A549 (cell line): ENCODE data around the gene RAB10. TPM values are rescaled to one million over a fixed set of nuclear protein-coding genes. Genes with fewer than 3 reads are reported as not detected.

Experiments
- ATAC-seq, 2 experiments: fragments of 200-7000 bp in 1 of 2; fragments of >200 bp in 1 of 2; cut with Nextera tagmentation in 1 of 2; cut with Tn5 transposase in 1 of 2; 3 replicates each; pipeline versions ENCODE4 v1.8.0 to v1.9.1; 2018 to 2020; ENCODE audit warnings: mild to moderate bottlenecking in 1 of 2, moderate library complexity in 1 of 2
- CTCF ChIA-PET: fragments of 300-600 bp; sonication (Branson Sonifier 250); formaldehyde crosslinking; extraction: SDS; loops from one replicate; lab custom pipeline; 2021; ENCODE audit warnings: antibody characterized with exemption, inconsistent platforms; lab: Yijun Ruan, JAX
- POLR2A ChIA-PET: fragments of 350-600 bp; formaldehyde crosslinking; extraction: SDS; loops from one replicate; lab custom pipeline; 2021; ENCODE audit warnings: antibody characterized with exemption, inconsistent platforms; lab: Yijun Ruan, JAX
- DNase-seq, 2 experiments: peaks; one replicate each; pipeline versions ENCODE4 v3.0.0 to v3.0.0-alpha.2; 2011 to 2016; ENCODE audit warnings: low read depth in 1 of 2, low spot score in 1 of 2
- FAIRE-seq: peaks from 2 replicates; lab custom pipeline; 2011; peaks lifted over from hg19 to GRCh38; lab: Jason Lieb, UNC
- H3K27ac ChIP-seq, 2 experiments: fragments of >200 bp; sonication (Bioruptor Twin); formaldehyde crosslinking; 3 replicates each; pipeline ENCODE4 v1.5.1; 2016 to 2017
- H3K4me1 ChIP-seq: fragments of >200 bp; sonication (Bioruptor Twin); formaldehyde crosslinking; 3 replicates; pipeline ENCODE4 v1.6.1; 2016
- H3K4me2 ChIP-seq: fragments of >200 bp; sonication (Bioruptor Twin); formaldehyde crosslinking; 3 replicates; pipeline ENCODE4 v1.6.1; 2016
- H3K4me3 ChIP-seq: fragments of >200 bp; sonication (Bioruptor Twin); formaldehyde crosslinking; 3 replicates; pipeline ENCODE4 v1.5.1; 2016
- H3K9me3 ChIP-seq: fragments of >200 bp; sonication (Bioruptor Twin); formaldehyde crosslinking; 3 replicates; pipeline ENCODE4 v1.6.1; 2016
- BHLHE40 ChIP-seq: IDR thresholded peaks from 2 replicates; pipeline ENCODE4 v1.6.1; 2012; ENCODE audit warnings: low read depth, low read length, inconsistent platforms
- CBX2 ChIP-seq: fragments of 200-600 bp; sonication (generic); IDR thresholded peaks from 2 replicates; pipeline ENCODE4 v1.6.1; 2016; ENCODE audit warnings: low read depth, mild to moderate bottlenecking, borderline replicate concordance
- FOSB ChIP-seq: fragments of 250-450 bp; sonication (Bioruptor Pico); IDR thresholded peaks from 2 replicates; pipeline ENCODE4 v1.5.0; 2020; ENCODE audit warnings: mild to moderate bottlenecking, moderate library complexity
- GATA3 ChIP-seq: IDR thresholded peaks from 2 replicates; pipeline ENCODE4 v1.6.1; 2012; ENCODE audit warnings: borderline replicate concordance
- HDAC2 ChIP-seq: fragments of 200-600 bp; sonication (generic); IDR thresholded peaks from 2 replicates; pipeline ENCODE4 v1.6.1; 2016
- HEYL ChIP-seq: fragments of 250-450 bp; sonication (Bioruptor Pico); IDR thresholded peaks from 2 replicates; pipeline ENCODE4 v1.8.0; 2021; ENCODE audit warnings: mild to moderate bottlenecking, moderate library complexity
- HOXA7 ChIP-seq: fragments of 250-450 bp; sonication (Bioruptor Pico); IDR thresholded peaks from 2 replicates; pipeline ENCODE4 v1.5.0; 2020; ENCODE audit warnings: mild to moderate bottlenecking, moderate library complexity
- HOXB13 ChIP-seq: fragments of 250-450 bp; sonication (Bioruptor Pico); IDR thresholded peaks from 2 replicates; pipeline ENCODE4 v1.5.0; 2020; ENCODE audit warnings: low read depth, mild to moderate bottlenecking, moderate library complexity
- HOXB5 ChIP-seq: fragments of 250-450 bp; sonication (Bioruptor Pico); IDR thresholded peaks from 2 replicates; pipeline ENCODE4 v1.5.0; 2020; ENCODE audit warnings: mild to moderate bottlenecking, moderate library complexity
- JUN ChIP-seq, 2 experiments: fragments of >200 bp; sonication (Bioruptor Twin); formaldehyde crosslinking; IDR thresholded peaks; 2 replicates in 1 of 2; 3 replicates in 1 of 2; pipeline ENCODE4 v1.6.1; 2016 to 2017
- KDM1A ChIP-seq: fragments of 200-600 bp; sonication (generic); IDR thresholded peaks from 2 replicates; pipeline ENCODE4 v1.6.1; 2016; ENCODE audit warnings: low read depth, mild to moderate bottlenecking
- MYC ChIP-seq: IDR thresholded peaks from 2 replicates; pipeline ENCODE4 v1.6.1; 2012; ENCODE audit warnings: mild to moderate bottlenecking, inconsistent platforms, low read length, improper control_type of control experiment, borderline replicate concordance
- NFE2L2 ChIP-seq: fragments of 150-350 bp; conservative IDR thresholded peaks from 2 replicates; pipeline ENCODE4 v1.6.1; 2014; ENCODE audit warnings: low read length
- NPAS2 ChIP-seq: fragments of 250-450 bp; sonication (Bioruptor Pico); IDR thresholded peaks from 2 replicates; pipeline ENCODE4 v1.8.0; 2022; ENCODE audit warnings: mild to moderate bottlenecking, moderate library complexity, borderline replicate concordance
- POLR2A ChIP-seq: IDR thresholded peaks from 2 replicates; pipeline ENCODE4 v1.6.1; 2012; ENCODE audit warnings: mild to moderate bottlenecking, low read length
- POLR2AphosphoS2 ChIP-seq: conservative IDR thresholded peaks from 2 replicates; pipeline ENCODE4 v1.6.1; 2012; ENCODE audit warnings: low read length, improper control_type of control experiment, inconsistent platforms
- RAD21 ChIP-seq, 2 experiments: fragments of >200 bp in 1 of 2; sonication (Bioruptor Twin) in 1 of 2; formaldehyde crosslinking in 1 of 2; IDR thresholded peaks in 1 of 2; conservative IDR thresholded peaks in 1 of 2; 2 replicates in 1 of 2; 3 replicates in 1 of 2; pipeline ENCODE4 v1.6.1; 2012 to 2018; ENCODE audit warnings: inconsistent platforms in 1 of 2
- RCOR1 ChIP-seq: fragments of 150-350 bp; IDR thresholded peaks from 2 replicates; pipeline ENCODE4 v1.6.1; 2014; ENCODE audit warnings: antibody characterized with exemption, low read length, low read depth
- REST ChIP-seq: fragments of 200-600 bp; sonication (generic); IDR thresholded peaks from 2 replicates; pipeline ENCODE4 v1.6.1; 2016; ENCODE audit warnings: antibody characterized with exemption, mild to moderate bottlenecking, moderate library complexity
- ZFP36 ChIP-seq: fragments of 450-650 bp; IDR thresholded peaks from 2 replicates; pipeline ENCODE4 v1.6.1; 2014; ENCODE audit warnings: borderline replicate concordance; ENCODE audit not compliant: partially characterized antibody
- ZNF302 ChIP-seq: fragments of 250-450 bp; sonication (Bioruptor Pico); IDR thresholded peaks from 2 replicates; pipeline ENCODE4 v1.9.0; 2021; ENCODE audit warnings: inconsistent platforms, mild to moderate bottlenecking, moderate library complexity
- ZSCAN20 ChIP-seq: fragments of 250-450 bp; sonication (Bioruptor Pico); IDR thresholded peaks from 2 replicates; pipeline ENCODE4 v1.8.0; 2022; ENCODE audit warnings: mild to moderate bottlenecking, moderate library complexity
- WGBS: methylation state at CpG from one replicate; pipeline ENCODE4 v1.1.6; 2017; ENCODE audit errors: missing lambda C conversion rate; 5-methylcytosine and 5-hydroxymethylcytosine counted together
- polyA plus RNA-seq, 4 experiments: library from polyadenylated mRNA; depleted of rRNA in 3 of 4; stranded (reverse); fragments of >200 nt; fragmentation: RNase III in 1 of 4; extraction: RNeasy Plus Mini Kit Qiagen cat#74134 plus additional on column Dnase treatment in 1 of 4; gene quantifications; 2 replicates in 3 of 4; 3 replicates in 1 of 4; pipeline ENCODE4 v1.2.3, GENCODE V29; 2011 to 2017
- TF ChIP-seq, protein P1 (sequence below): IDR thresholded peaks from 2 replicates; pipeline ENCODE4 v1.6.1; 2012
- TF ChIP-seq, protein P2 (sequence below): fragments of 450-650 bp; IDR thresholded peaks from 2 replicates; pipeline ENCODE4 v1.6.1; 2014; ENCODE audit warnings: antibody characterized with exemption
- TF ChIP-seq, protein P3 (sequence below): IDR thresholded peaks from 2 replicates; pipeline ENCODE4 v1.6.1; 2012; ENCODE audit warnings: low read depth, borderline replicate concordance
- TF ChIP-seq, protein P4 (sequence below): IDR thresholded peaks from 2 replicates; pipeline ENCODE4 v1.6.1; 2012
- TF ChIP-seq, protein P5 (sequence below): fragments of 250-450 bp; sonication (Bioruptor Pico); IDR thresholded peaks from 2 replicates; pipeline ENCODE4 v1.5.0; 2020; ENCODE audit warnings: low read depth, mild to moderate bottlenecking, moderate library complexity

The RAB10 gene
- polyA plus RNA-seq, 2 of the 4 experiments (the other 2 are of a cell fraction) = 272 to 692 TPM

DNA sequence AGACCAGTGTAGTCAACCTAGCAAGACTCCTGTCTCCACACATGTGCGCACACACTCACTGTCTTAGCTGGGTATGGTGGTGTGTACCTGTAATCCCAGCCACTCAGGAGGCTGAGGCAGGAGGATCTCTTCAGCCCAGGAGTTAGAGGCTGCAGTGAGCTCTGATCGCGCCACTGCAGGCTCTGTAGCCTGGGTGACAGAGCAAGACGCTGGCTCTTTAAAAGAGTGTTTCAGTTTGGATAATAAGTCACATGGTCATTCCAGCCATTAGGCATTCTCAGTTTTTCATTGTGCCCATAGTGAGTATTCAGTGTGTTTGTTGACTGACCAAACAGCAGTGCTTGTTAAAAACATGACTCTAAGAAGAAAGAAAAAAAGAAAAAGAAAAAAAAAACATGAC is 31.0 kb downstream of the RAB10 start (continued):
- TF ChIP-seq GATA3 = no peak
- TF ChIP-seq HOXA7 (CRISPR knock-in tag) = no peak
- TF ChIP-seq POLR2A = no peak
- no peak for TF ChIP-seq HOXB5
- no peak for TF ChIP-seq HEYL
- TF ChIP-seq RAD21 (conservative IDR thresholded peaks at IDR 0.05 in 1 of 2, IDR thresholded peaks at IDR 0.05 in 1 of 2) = no peak
- TF ChIP-seq MYC = no peak
- no peak for TF ChIP-seq NFE2L2
- peak; percentile 38; the same call in 1 of the 2 replicates for TF ChIP-seq FOSB (CRISPR knock-in tag)
- no peak for TF ChIP-seq JUN (IDR thresholded peaks at IDR 0.05)
- TF ChIP-seq BHLHE40 = no peak
- no peak for TF ChIP-seq NPAS2
- TF ChIP-seq, protein P1, sequence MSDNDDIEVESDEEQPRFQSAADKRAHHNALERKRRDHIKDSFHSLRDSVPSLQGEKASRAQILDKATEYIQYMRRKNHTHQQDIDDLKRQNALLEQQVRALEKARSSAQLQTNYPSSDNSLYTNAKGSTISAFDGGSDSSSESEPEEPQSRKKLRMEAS = peak; percentile 31; the same call in 1 of the 2 replicates
- TF ChIP-seq CBX2 = no peak

DNA sequence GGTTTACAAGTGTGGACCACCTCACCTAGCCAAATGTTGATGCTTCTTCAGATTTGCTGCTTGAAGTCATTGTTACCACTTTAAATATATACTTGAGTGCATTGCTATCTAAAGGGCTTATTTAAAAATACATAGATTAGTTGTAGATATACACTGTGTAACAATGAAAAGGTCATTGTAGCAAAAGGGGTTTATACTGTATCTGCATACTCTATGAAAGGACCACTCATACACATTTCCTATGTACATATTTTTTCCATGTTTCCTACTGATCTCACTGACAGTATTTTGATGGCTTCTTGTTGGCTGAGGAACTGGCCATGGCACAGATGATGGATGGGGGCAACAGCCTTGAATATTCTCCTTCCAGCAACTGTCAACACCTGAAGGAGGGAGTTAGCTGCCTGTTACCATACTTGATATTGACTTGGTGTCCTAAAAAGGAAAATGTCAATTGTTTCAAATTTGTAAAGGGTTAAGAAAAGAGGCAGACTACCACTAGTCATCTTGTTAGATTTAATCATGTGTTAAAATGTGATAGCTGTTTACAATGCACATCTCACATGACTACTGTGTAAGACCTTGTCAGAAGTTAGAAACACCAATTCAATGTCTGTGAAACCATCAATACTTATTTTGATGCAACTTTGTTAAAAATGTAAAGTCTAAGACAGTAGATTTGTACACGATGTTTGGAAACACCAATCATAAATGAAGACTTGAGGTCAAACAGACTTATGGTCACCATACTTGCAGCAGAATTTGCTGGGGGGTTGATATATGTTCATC is 33.5 kb downstream of the RAB10 start:
- POLR2A ChIA-PET = no interaction called here
- DNase-seq (no peak), FAIRE-seq (peak; percentile 23), ATAC-seq (peak in 1 of 2 experiments; percentile 10; a peak in 3 of 6 replicates)
- H3K4me1 ChIP-seq = peaks cover 83% of the 10 kb centered on the region
- peak overlapping the region; percentile 79 for H3K27ac ChIP-seq
- 69% methylated on average over 1 of the region's 1 CpG for WGBS
- H3K4me3 ChIP-seq = no peak overlapping the region
- H3K4me2 ChIP-seq = peak overlapping the region; percentile 78
- H3K9me3 ChIP-seq = no peaks in the 10 kb centered on the region
- TF ChIP-seq ZSCAN20 (CRISPR knock-in tag) (no peak), RCOR1 (no peak), KDM1A (no peak), POLR2AphosphoS2 (0 out of 2 replicates have a peak, but pooled peaks have one; percentile 32)
- TF ChIP-seq, protein P1 = no peak
- CTCF ChIA-PET = interaction anchor here (0.6 to 2.3 kb wide), 5 partner anchors 9 to 115 kb away, joined by 3 to 8 read pairs (median 3); no protein-coding TSS in a partner anchor

- ATAC-seq (peak; percentile 30 to 36; a peak in 3 of 6 replicates), FAIRE-seq (peak; percentile 56), DNase-seq (no peak)
- ChIA-PET CTCF (interaction anchor here (1.0 to 2.3 kb wide), 5 partner anchors 8 to 96 kb away, joined by 3 to 8 read pairs (median 5); no protein-coding TSS in a partner anchor), POLR2A (interaction anchor here (1.0 to 1.2 kb wide), 2 partner anchors 34 to 56 kb away, joined by 3 to 4 read pairs; partner anchors contain the start of gene RAB10)
- Histone ChIP-seq H3K4me1 (peaks cover 90% of the 10 kb centered on the region), H3K27ac (peak overlapping the region; percentile 79), H3K9me3 (no peaks in the 10 kb centered on the region), H3K4me2 (peak overlapping the region; percentile 78), H3K4me3 (no peak overlapping the region)
- 3% methylated on average over 3 of the region's 3 CpGs for WGBS
- TF ChIP-seq, protein P2, sequence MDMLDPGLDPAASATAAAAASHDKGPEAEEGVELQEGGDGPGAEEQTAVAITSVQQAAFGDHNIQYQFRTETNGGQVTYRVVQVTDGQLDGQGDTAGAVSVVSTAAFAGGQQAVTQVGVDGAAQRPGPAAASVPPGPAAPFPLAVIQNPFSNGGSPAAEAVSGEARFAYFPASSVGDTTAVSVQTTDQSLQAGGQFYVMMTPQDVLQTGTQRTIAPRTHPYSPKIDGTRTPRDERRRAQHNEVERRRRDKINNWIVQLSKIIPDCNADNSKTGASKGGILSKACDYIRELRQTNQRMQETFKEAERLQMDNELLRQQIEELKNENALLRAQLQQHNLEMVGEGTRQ = no peak
- TF ChIP-seq, protein P3, sequence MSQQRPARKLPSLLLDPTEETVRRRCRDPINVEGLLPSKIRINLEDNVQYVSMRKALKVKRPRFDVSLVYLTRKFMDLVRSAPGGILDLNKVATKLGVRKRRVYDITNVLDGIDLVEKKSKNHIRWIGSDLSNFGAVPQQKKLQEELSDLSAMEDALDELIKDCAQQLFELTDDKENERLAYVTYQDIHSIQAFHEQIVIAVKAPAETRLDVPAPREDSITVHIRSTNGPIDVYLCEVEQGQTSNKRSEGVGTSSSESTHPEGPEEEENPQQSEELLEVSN = no peak
- TF ChIP-seq BHLHE40 = no peak
- TF ChIP-seq, protein P4, sequence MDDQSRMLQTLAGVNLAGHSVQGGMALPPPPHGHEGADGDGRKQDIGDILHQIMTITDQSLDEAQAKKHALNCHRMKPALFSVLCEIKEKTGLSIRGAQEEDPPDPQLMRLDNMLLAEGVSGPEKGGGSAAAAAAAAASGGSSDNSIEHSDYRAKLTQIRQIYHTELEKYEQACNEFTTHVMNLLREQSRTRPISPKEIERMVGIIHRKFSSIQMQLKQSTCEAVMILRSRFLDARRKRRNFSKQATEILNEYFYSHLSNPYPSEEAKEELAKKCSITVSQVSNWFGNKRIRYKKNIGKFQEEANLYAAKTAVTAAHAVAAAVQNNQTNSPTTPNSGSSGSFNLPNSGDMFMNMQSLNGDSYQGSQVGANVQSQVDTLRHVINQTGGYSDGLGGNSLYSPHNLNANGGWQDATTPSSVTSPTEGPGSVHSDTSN = no peak
- TF ChIP-seq ZFP36 = no peak
- TF ChIP-seq HOXA7 (CRISPR knock-in tag) = 0 out of 2 replicates have a peak, but pooled peaks have one; percentile 52
- TF ChIP-seq REST = no peak
- TF ChIP-seq, protein P5, sequence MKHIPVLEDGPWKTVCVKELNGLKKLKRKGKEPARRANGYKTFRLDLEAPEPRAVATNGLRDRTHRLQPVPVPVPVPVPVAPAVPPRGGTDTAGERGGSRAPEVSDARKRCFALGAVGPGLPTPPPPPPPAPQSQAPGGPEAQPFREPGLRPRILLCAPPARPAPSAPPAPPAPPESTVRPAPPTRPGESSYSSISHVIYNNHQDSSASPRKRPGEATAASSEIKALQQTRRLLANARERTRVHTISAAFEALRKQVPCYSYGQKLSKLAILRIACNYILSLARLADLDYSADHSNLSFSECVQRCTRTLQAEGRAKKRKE (CRISPR knock-in tag) = peak; percentile 34; the same call in 1 of the 2 replicates
- TF ChIP-seq ZNF302 (CRISPR knock-in tag) = no peak
- TF ChIP-seq HDAC2 = no peak
- TF ChIP-seq HOXB13 (CRISPR knock-in tag) = no peak
- peak; percentile 74 for TF ChIP-seq POLR2AphosphoS2
Measured at GRCh38 chr2:26067980-26068507, 34.2 kb downstream of the RAB10 start.
